ENCODE measurements around the gene EIF2AK3.

Gene EIF2AK3

GRCh38 chr2:88622307-88622706, 5.0 kb downstream of the EIF2AK3 start:
- no peak for DNase-seq (ENCODE audit: low read depth)
- TF ChIP-seq, protein P1, sequence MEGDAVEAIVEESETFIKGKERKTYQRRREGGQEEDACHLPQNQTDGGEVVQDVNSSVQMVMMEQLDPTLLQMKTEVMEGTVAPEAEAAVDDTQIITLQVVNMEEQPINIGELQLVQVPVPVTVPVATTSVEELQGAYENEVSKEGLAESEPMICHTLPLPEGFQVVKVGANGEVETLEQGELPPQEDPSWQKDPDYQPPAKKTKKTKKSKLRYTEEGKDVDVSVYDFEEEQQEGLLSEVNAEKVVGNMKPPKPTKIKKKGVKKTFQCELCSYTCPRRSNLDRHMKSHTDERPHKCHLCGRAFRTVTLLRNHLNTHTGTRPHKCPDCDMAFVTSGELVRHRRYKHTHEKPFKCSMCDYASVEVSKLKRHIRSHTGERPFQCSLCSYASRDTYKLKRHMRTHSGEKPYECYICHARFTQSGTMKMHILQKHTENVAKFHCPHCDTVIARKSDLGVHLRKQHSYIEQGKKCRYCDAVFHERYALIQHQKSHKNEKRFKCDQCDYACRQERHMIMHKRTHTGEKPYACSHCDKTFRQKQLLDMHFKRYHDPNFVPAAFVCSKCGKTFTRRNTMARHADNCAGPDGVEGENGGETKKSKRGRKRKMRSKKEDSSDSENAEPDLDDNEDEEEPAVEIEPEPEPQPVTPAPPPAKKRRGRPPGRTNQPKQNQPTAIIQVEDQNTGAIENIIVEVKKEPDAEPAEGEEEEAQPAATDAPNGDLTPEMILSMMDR (IDR thresholded peaks at IDR 0.05; ENCODE audit: low read depth, low read length) = no peak
- TF ChIP-seq, protein P2, sequence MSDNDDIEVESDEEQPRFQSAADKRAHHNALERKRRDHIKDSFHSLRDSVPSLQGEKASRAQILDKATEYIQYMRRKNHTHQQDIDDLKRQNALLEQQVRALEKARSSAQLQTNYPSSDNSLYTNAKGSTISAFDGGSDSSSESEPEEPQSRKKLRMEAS (IDR thresholded peaks at IDR 0.05; ENCODE audit: low read depth, low read length) = no peak
- TF ChIP-seq POLR2A (IDR thresholded peaks at IDR 0.05; ENCODE audit: extremely low read depth, insufficient read length) = no peak
- TF ChIP-seq MYC (IDR thresholded peaks at IDR 0.05; ENCODE audit: low read depth, low read length) = no peak
- no peak overlapping the region for H3K4me3 ChIP-seq (ENCODE audit: low read depth, low read length)

DNA sequence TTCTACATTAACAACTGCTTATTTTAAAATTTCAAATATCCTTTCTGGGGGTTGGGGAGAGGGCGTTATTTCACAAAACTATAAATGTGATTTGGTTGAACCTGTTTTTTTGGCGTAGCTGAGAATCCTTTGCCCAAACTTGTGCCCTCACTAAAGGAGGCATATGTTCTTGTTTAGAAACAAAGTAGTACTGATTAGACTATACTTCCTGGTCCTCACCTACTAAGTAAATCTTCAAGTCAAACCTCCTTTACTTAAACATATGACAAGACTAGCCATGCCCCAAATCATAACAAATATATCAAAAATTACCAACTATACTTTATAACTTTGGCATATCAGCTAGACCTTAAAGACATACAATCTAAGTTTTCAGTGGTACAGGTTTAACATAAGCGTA, 5.8 kb downstream of the EIF2AK3 start:
- DNase-seq (ENCODE audit: low read depth) = no peak
- TF ChIP-seq, protein P1 (IDR thresholded peaks at IDR 0.05; ENCODE audit: low read depth, low read length) = no peak
- TF ChIP-seq, protein P2 (IDR thresholded peaks at IDR 0.05; ENCODE audit: low read depth, low read length) = no peak
- TF ChIP-seq POLR2A (IDR thresholded peaks at IDR 0.05; ENCODE audit: extremely low read depth, insufficient read length) (no peak), MYC (IDR thresholded peaks at IDR 0.05; ENCODE audit: low read depth, low read length) (no peak)
- no peak overlapping the region for H3K4me3 ChIP-seq (ENCODE audit: low read depth, low read length)

DNA sequence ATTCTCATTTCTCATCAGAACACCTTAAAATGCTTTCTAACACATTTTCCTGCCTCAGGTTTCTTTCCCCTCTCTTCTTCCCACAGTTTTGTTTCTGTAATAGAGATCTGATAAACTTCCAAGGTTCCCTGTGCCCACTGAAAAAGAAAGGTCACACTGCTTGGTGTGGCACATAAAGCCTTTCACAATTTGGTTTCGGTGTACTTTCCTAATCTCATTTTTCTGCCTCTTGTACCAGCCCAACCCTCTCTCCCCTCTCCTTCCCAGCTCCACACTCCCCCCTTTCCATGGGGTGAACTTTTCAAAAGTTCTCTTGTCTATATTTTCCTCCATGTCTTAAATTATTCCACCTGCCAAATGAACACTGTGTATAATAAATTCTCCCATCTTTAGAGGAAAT, 7.2 kb downstream of the EIF2AK3 start:
- DNase-seq (ENCODE audit: low read depth) = no peak
- no peak overlapping the region for H3K4me3 ChIP-seq (ENCODE audit: low read depth, low read length)
- TF ChIP-seq POLR2A (IDR thresholded peaks at IDR 0.05; ENCODE audit: extremely low read depth, insufficient read length) (no peak), MYC (IDR thresholded peaks at IDR 0.05; ENCODE audit: low read depth, low read length) (no peak)
- TF ChIP-seq, protein P1 (IDR thresholded peaks at IDR 0.05; ENCODE audit: low read depth, low read length) = no peak
- TF ChIP-seq, protein P2 (IDR thresholded peaks at IDR 0.05; ENCODE audit: low read depth, low read length) = no peak

GRCh38 chr2:88615822-88616221, 11.4 kb downstream of the EIF2AK3 start:
- H3K4me3 ChIP-seq (ENCODE audit: low read depth, low read length) = no peak overlapping the region
- no peak for DNase-seq (ENCODE audit: low read depth)
- TF ChIP-seq POLR2A (IDR thresholded peaks at IDR 0.05; ENCODE audit: extremely low read depth, insufficient read length) = no peak
- TF ChIP-seq, protein P2 (IDR thresholded peaks at IDR 0.05; ENCODE audit: low read depth, low read length) = no peak
- TF ChIP-seq, protein P1 (IDR thresholded peaks at IDR 0.05; ENCODE audit: low read depth, low read length) = no peak

- no peak for DNase-seq (ENCODE audit: low read depth)
- H3K4me3 ChIP-seq (ENCODE audit: low read depth, low read length) = no peak overlapping the region
- TF ChIP-seq, protein P2 (IDR thresholded peaks at IDR 0.05; ENCODE audit: low read depth, low read length) = no peak
- TF ChIP-seq, protein P1 (IDR thresholded peaks at IDR 0.05; ENCODE audit: low read depth, low read length) = no peak
- TF ChIP-seq POLR2A (IDR thresholded peaks at IDR 0.05; ENCODE audit: extremely low read depth, insufficient read length) (no peak), MYC (IDR thresholded peaks at IDR 0.05; ENCODE audit: low read depth, low read length) (no peak)
Observed at GRCh38 chr2:88614497-88615157, 12.6 kb downstream of the EIF2AK3 start.
